CD14-positive monocyte (primary cell): Measurements from ENCODE around the gene ATXN1. TPM values are rescaled to one million over a fixed set of nuclear protein-coding genes. Genes with fewer than 3 reads are reported as not detected.
A peak's percentile ranks its signal among the peaks of the same experiment; 100 is the strongest.

Experiments used
- DNase-seq, 3 donors: peaks; one replicate each; pipeline ENCODE4 v3.0.0-alpha.2; 2011 to 2022
- H2AFZ ChIP-seq: 2 replicates; pipeline ENCODE4 v1.6.0; 2012; ENCODE audit warnings: mild to moderate bottlenecking, low read depth, low read length, inconsistent platforms; ENCODE audit not compliant: insufficient read depth, poor library complexity, severe bottlenecking
- H3K27ac ChIP-seq, 2 donors: 1 replicate in 1 of 2; 2 replicates in 1 of 2; pipeline ENCODE4 v1.5.1; 2012 to 2013; ENCODE audit warnings: low read length in 2 of 2, control low read depth in 1 of 2, inconsistent platforms in 1 of 2, low read depth in 1 of 2, mild to moderate bottlenecking in 1 of 2
- H3K27me3 ChIP-seq, 2 donors: one replicate each; pipeline versions ENCODE4 v1.6.0 to v1.6.1; 2011 to 2013; ENCODE audit warnings: low read length in 2 of 2; ENCODE audit not compliant: control insufficient read depth in 2 of 2, insufficient read depth in 2 of 2
- H3K36me3 ChIP-seq, 2 donors: replicated peaks in 1 of 2; 1 replicate in 1 of 2; 2 replicates in 1 of 2; pipeline versions ENCODE4 v1.5.1 to v1.6.1; 2012 to 2013; ENCODE audit warnings: low read length in 2 of 2, control low read depth in 1 of 2, inconsistent platforms in 1 of 2, mild to moderate bottlenecking in 1 of 2; ENCODE audit not compliant: insufficient read depth in 2 of 2, control insufficient read depth in 1 of 2
- H3K4me1 ChIP-seq, 2 donors: 1 replicate in 1 of 2; 2 replicates in 1 of 2; pipeline versions ENCODE4 v1.5.1 to v1.6.1; 2012 to 2013; ENCODE audit warnings: low read length in 2 of 2, control low read depth in 1 of 2, inconsistent platforms in 1 of 2, mild to moderate bottlenecking in 1 of 2, moderate library complexity in 1 of 2; ENCODE audit not compliant: insufficient read depth in 2 of 2, control insufficient read depth in 1 of 2
- H3K4me2 ChIP-seq: replicated peaks from 2 replicates; pipeline ENCODE3; 2012; ENCODE audit warnings: low read length, moderate library complexity, mild to moderate bottlenecking; ENCODE audit not compliant: poor library complexity, severe bottlenecking; ENCODE audit errors: extremely low read depth
- H3K4me3 ChIP-seq, 3 experiments: fragments of 200-600 bp in 1 of 3; sonication (generic) in 1 of 3; replicated peaks in 1 of 3; 1 replicate in 2 of 3; 2 replicates in 1 of 3; pipeline ENCODE4 v1.5.1; 2011 to 2013; ENCODE audit warnings: low read length in 3 of 3, mild to moderate bottlenecking in 3 of 3, control low read depth in 2 of 3, low read depth in 2 of 3, inconsistent platforms in 1 of 3, moderate library complexity in 1 of 3
- H3K79me2 ChIP-seq: 2 replicates; pipeline ENCODE4 v1.6.0; 2012; ENCODE audit warnings: mild to moderate bottlenecking, control low read depth, inconsistent platforms, low read length, moderate library complexity; ENCODE audit not compliant: insufficient read depth
- H3K9ac ChIP-seq: 2 replicates; pipeline ENCODE4 v1.6.0; 2017; ENCODE audit warnings: low read length, mild to moderate bottlenecking; ENCODE audit not compliant: insufficient read depth, poor library complexity, severe bottlenecking
- H3K9me3 ChIP-seq, 2 donors: replicated peaks in 1 of 2; 1 replicate in 1 of 2; 2 replicates in 1 of 2; pipeline versions ENCODE4 v1.5.1 to v1.6.1; 2012 to 2013; ENCODE audit warnings: low read length in 2 of 2, control low read depth in 1 of 2; ENCODE audit not compliant: control insufficient read depth in 1 of 2, insufficient read depth in 1 of 2
- H4K20me1 ChIP-seq: 2 replicates; pipeline ENCODE4 v1.6.0; 2012; ENCODE audit warnings: mild to moderate bottlenecking, low read length, control low read depth, moderate library complexity; ENCODE audit not compliant: insufficient read depth
- H3K27ac Mint-ChIP-seq, 7 donors: one replicate each; pipeline ENCODE4 v1.8.0; 2020; ENCODE audit warnings: mild to moderate bottlenecking in 7 of 7, mixed read lengths in 7 of 7, moderate library complexity in 6 of 7, inconsistent platforms in 2 of 7
- H3K27me3 Mint-ChIP-seq, 3 donors: one replicate each; pipeline ENCODE4 v1.8.0; 2021 to 2022; ENCODE audit warnings: low read depth in 3 of 3, mild to moderate bottlenecking in 3 of 3, mixed read lengths in 3 of 3, moderate library complexity in 3 of 3, inconsistent platforms in 1 of 3
- H3K36me3 Mint-ChIP-seq, 2 donors: one replicate each; pipeline ENCODE4 v1.8.0; 2020; ENCODE audit warnings: mixed read lengths in 2 of 2, inconsistent platforms in 1 of 2, mild to moderate bottlenecking in 1 of 2
- H3K4me1 Mint-ChIP-seq: one replicate; pipeline ENCODE4 v1.8.0; 2020; ENCODE audit warnings: mild to moderate bottlenecking, mixed read lengths
- H3K4me3 Mint-ChIP-seq, 2 donors: one replicate each; pipeline ENCODE4 v1.8.0; 2020; ENCODE audit warnings: mild to moderate bottlenecking in 2 of 2, mixed read lengths in 2 of 2, moderate library complexity in 1 of 2
- H3K9me3 Mint-ChIP-seq, 7 donors: one replicate each; pipeline ENCODE4 v1.8.0; 2020 to 2022; ENCODE audit warnings: mixed read lengths in 7 of 7, mild to moderate bottlenecking in 6 of 7, moderate library complexity in 6 of 7, inconsistent platforms in 2 of 7
- CTCF ChIP-seq: fragments of 200-600 bp; IDR thresholded peaks from one replicate; pipeline ENCODE4 v1.8.0; 2022; ENCODE audit warnings: antibody characterized with exemption, mild to moderate bottlenecking
- WGBS: methylation state at CpG from one replicate; pipeline ENCODE4 v1.1.5; 2013; ENCODE audit warnings: missing lambda C conversion rate; ENCODE audit not compliant: insufficient coverage; 5-methylcytosine and 5-hydroxymethylcytosine counted together
- intact Hi-C, 2 donors: fragments of 100-400 bp; cut with micrococcal nuclease; formaldehyde crosslinking; loops; one replicate each; pipeline versions ENCODE4 v1.15.0 to v1.15.1; 2023
- polyA plus RNA-seq, 3 donors: library from polyadenylated mRNA; depleted of rRNA in 1 of 3; unstranded in 2 of 3; stranded (reverse) in 1 of 3; fragments of 300-500 nt in 2 of 3; fragments of >200 nt in 1 of 3; fragmentation: Illumina TruSeq in 2 of 3; gene quantifications; 1 replicate in 2 of 3; 2 replicates in 1 of 3; pipeline ENCODE4 v1.2.3, GENCODE V29; 2012 to 2021

The ATXN1 gene
- polyA plus RNA-seq, 3 donors: 8.8 to 19.1 (median 10.9) TPM

- H4K20me1 ChIP-seq: no peaks in the 10 kb centered on the region
- H3K79me2 ChIP-seq: no peaks in the 10 kb centered on the region
- DNase-seq: no peak
- H3K4me3 ChIP-seq: no peak overlapping the region
- Mint-ChIP-seq H3K4me3 (no peak overlapping the region), H3K27ac (peak overlapping the region in 1 of 7 donors; percentile 40), H3K27me3 (peaks cover 1 to 2% (median 2%) of the 10 kb centered on the region in 3 donors), H3K36me3 (no peaks in the 10 kb centered on the region), H3K4me1 (no peaks in the 10 kb centered on the region), H3K9me3 (no peaks in the 10 kb centered on the region)
- H3K9ac ChIP-seq: no peak overlapping the region
- no peak for TF ChIP-seq CTCF
- no peaks in the 10 kb centered on the region for H3K4me1 ChIP-seq
- H3K27me3 ChIP-seq: no peaks in the 10 kb centered on the region
- H3K36me3 ChIP-seq: no peaks in the 10 kb centered on the region
- H3K27ac ChIP-seq: no peak overlapping the region
- WGBS: 98% methylated on average over 7 of the region's 8 CpGs
- no peak overlapping the region for H3K4me2 ChIP-seq
- H3K9me3 ChIP-seq: no peaks in the 10 kb centered on the region
- no peak overlapping the region for H2AFZ ChIP-seq
- intact Hi-C loops: no loop called here
Observed at GRCh38 chr6:16292942-16293341, 468.3 kb downstream of the ATXN1 start.

- no peaks in the 10 kb centered on the region for H3K4me1 ChIP-seq
- no peak overlapping the region for H3K4me2 ChIP-seq
- no peaks in the 10 kb centered on the region for H3K9me3 ChIP-seq
- TF ChIP-seq CTCF: no peak
- H3K9me3 Mint-ChIP-seq: no peaks in the 10 kb centered on the region
- no peaks in the 10 kb centered on the region for H3K36me3 ChIP-seq
- no peak overlapping the region for H2AFZ ChIP-seq
- no peaks in the 10 kb centered on the region for H4K20me1 ChIP-seq
- no peak overlapping the region for H3K9ac ChIP-seq
- H3K27ac ChIP-seq: no peak overlapping the region
- 86% methylated on average over 2 of the region's 5 CpGs for WGBS
- no peak for DNase-seq
- no peaks in the 10 kb centered on the region for H3K36me3 Mint-ChIP-seq
- no peaks in the 10 kb centered on the region for H3K27me3 ChIP-seq
- H3K4me3 ChIP-seq: no peak overlapping the region
- H3K79me2 ChIP-seq: no peaks in the 10 kb centered on the region
- no peak overlapping the region for H3K27ac Mint-ChIP-seq
- H3K27me3 Mint-ChIP-seq: peaks cover 2 to 3% (median 2%) of the 10 kb centered on the region in 3 donors
- intact Hi-C loops: no loop called here
- no peaks in the 10 kb centered on the region for H3K4me1 Mint-ChIP-seq
- H3K4me3 Mint-ChIP-seq: no peak overlapping the region
Observed at GRCh38 chr6:16292432-16292831, 468.8 kb downstream of the ATXN1 start.
